A549 (cell line): ENCODE results near the gene GALNTL6. TPM values are rescaled to one million over a fixed set of nuclear protein-coding genes. Genes with fewer than 3 reads are reported as not detected.

Source experiments
- ATAC-seq, 2 experiments: fragments of 200-7000 bp in 1 of 2; fragments of >200 bp in 1 of 2; cut with Nextera tagmentation in 1 of 2; cut with Tn5 transposase in 1 of 2; 3 replicates each; pipeline versions ENCODE4 v1.8.0 to v1.9.1; 2018 to 2020; ENCODE audit warnings: mild to moderate bottlenecking in 1 of 2, moderate library complexity in 1 of 2
- CTCF ChIA-PET: fragments of 300-600 bp; sonication (Branson Sonifier 250); formaldehyde crosslinking; extraction: SDS; loops from one replicate; lab custom pipeline; 2021; ENCODE audit warnings: antibody characterized with exemption, inconsistent platforms; lab: Yijun Ruan, JAX
- POLR2A ChIA-PET: fragments of 350-600 bp; formaldehyde crosslinking; extraction: SDS; loops from one replicate; lab custom pipeline; 2021; ENCODE audit warnings: antibody characterized with exemption, inconsistent platforms; lab: Yijun Ruan, JAX
- DNase-seq, 2 experiments: peaks; one replicate each; pipeline versions ENCODE4 v3.0.0 to v3.0.0-alpha.2; 2011 to 2016; ENCODE audit warnings: low read depth in 1 of 2, low spot score in 1 of 2
- FAIRE-seq: peaks from 2 replicates; lab custom pipeline; 2011; peaks lifted over from hg19 to GRCh38; lab: Jason Lieb, UNC
- H3K27ac ChIP-seq, 2 experiments: fragments of >200 bp; sonication (Bioruptor Twin); formaldehyde crosslinking; 3 replicates each; pipeline ENCODE4 v1.5.1; 2016 to 2017
- H3K4me1 ChIP-seq: fragments of >200 bp; sonication (Bioruptor Twin); formaldehyde crosslinking; 3 replicates; pipeline ENCODE4 v1.6.1; 2016
- H3K4me2 ChIP-seq: fragments of >200 bp; sonication (Bioruptor Twin); formaldehyde crosslinking; 3 replicates; pipeline ENCODE4 v1.6.1; 2016
- H3K4me3 ChIP-seq: fragments of >200 bp; sonication (Bioruptor Twin); formaldehyde crosslinking; 3 replicates; pipeline ENCODE4 v1.5.1; 2016
- H3K9me3 ChIP-seq: fragments of >200 bp; sonication (Bioruptor Twin); formaldehyde crosslinking; 3 replicates; pipeline ENCODE4 v1.6.1; 2016
- CEBPB ChIP-seq, 2 experiments: fragments of >200 bp in 1 of 2; sonication (Bioruptor Twin) in 1 of 2; formaldehyde crosslinking in 1 of 2; IDR thresholded peaks; 2 replicates each; pipeline ENCODE4 v1.6.1; 2012 to 2016
- CHD2 ChIP-seq: fragments of 150-350 bp; IDR thresholded peaks from 2 replicates; pipeline ENCODE4 v1.6.1; 2014; ENCODE audit warnings: low read length; ENCODE audit not compliant: partially characterized antibody
- CHD4 ChIP-seq: fragments of 200-600 bp; sonication (generic); IDR thresholded peaks from 2 replicates; pipeline ENCODE4 v1.6.1; 2016; ENCODE audit warnings: antibody characterized with exemption, mild to moderate bottlenecking, borderline replicate concordance
- E2F6 ChIP-seq: IDR thresholded peaks from 2 replicates; pipeline ENCODE4 v1.6.1; 2012; ENCODE audit warnings: low read depth, borderline replicate concordance
- EP300 ChIP-seq, 2 experiments: fragments of >200 bp; sonication (Bioruptor Twin); formaldehyde crosslinking; IDR thresholded peaks; 2 replicates in 1 of 2; 3 replicates in 1 of 2; pipeline ENCODE4 v1.6.1; 2016 to 2017
- FOSL2 ChIP-seq, 2 experiments: fragments of 450-650 bp in 1 of 2; fragments of >200 bp in 1 of 2; sonication (Bioruptor Twin) in 1 of 2; formaldehyde crosslinking; IDR thresholded peaks; 2 replicates each; pipeline versions ENCODE4 v1.5.0 to v1.6.1; 2016 to 2020; ENCODE audit warnings: mild to moderate bottlenecking in 1 of 2, moderate library complexity in 1 of 2
- GATA3 ChIP-seq: IDR thresholded peaks from 2 replicates; pipeline ENCODE4 v1.6.1; 2012; ENCODE audit warnings: borderline replicate concordance
- HOXA7 ChIP-seq: fragments of 250-450 bp; sonication (Bioruptor Pico); IDR thresholded peaks from 2 replicates; pipeline ENCODE4 v1.5.0; 2020; ENCODE audit warnings: mild to moderate bottlenecking, moderate library complexity
- HOXB13 ChIP-seq: fragments of 250-450 bp; sonication (Bioruptor Pico); IDR thresholded peaks from 2 replicates; pipeline ENCODE4 v1.5.0; 2020; ENCODE audit warnings: low read depth, mild to moderate bottlenecking, moderate library complexity
- JUN ChIP-seq, 2 experiments: fragments of >200 bp; sonication (Bioruptor Twin); formaldehyde crosslinking; IDR thresholded peaks; 2 replicates in 1 of 2; 3 replicates in 1 of 2; pipeline ENCODE4 v1.6.1; 2016 to 2017
- KDM1A ChIP-seq: fragments of 200-600 bp; sonication (generic); IDR thresholded peaks from 2 replicates; pipeline ENCODE4 v1.6.1; 2016; ENCODE audit warnings: low read depth, mild to moderate bottlenecking
- KDM5A ChIP-seq: fragments of 200-600 bp; sonication (generic); IDR thresholded peaks from 2 replicates; pipeline ENCODE4 v1.6.1; 2016; ENCODE audit warnings: antibody characterized with exemption, mild to moderate bottlenecking
- MAFK ChIP-seq: fragments of 450-650 bp; IDR thresholded peaks from 2 replicates; pipeline ENCODE4 v1.6.1; 2014; ENCODE audit not compliant: partially characterized antibody
- MAX ChIP-seq: IDR thresholded peaks from 2 replicates; pipeline ENCODE4 v1.6.1; 2012
- NFE2L2 ChIP-seq: fragments of 150-350 bp; conservative IDR thresholded peaks from 2 replicates; pipeline ENCODE4 v1.6.1; 2014; ENCODE audit warnings: low read length
- PBX3 ChIP-seq: IDR thresholded peaks from 2 replicates; pipeline ENCODE4 v1.6.1; 2012
- RCOR1 ChIP-seq: fragments of 150-350 bp; IDR thresholded peaks from 2 replicates; pipeline ENCODE4 v1.6.1; 2014; ENCODE audit warnings: antibody characterized with exemption, low read length, low read depth
- RFX5 ChIP-seq: fragments of 450-650 bp; IDR thresholded peaks from 2 replicates; pipeline ENCODE4 v1.7.1; 2014; ENCODE audit warnings: antibody characterized with exemption, mild to moderate bottlenecking, moderate library complexity
- SMC3 ChIP-seq: fragments of >200 bp; sonication (Bioruptor Twin); formaldehyde crosslinking; IDR thresholded peaks from 3 replicates; pipeline ENCODE4 v1.6.1; 2018; ENCODE audit warnings: inconsistent platforms
- TFCP2L1 ChIP-seq: fragments of 250-450 bp; sonication (Bioruptor Pico); IDR thresholded peaks from 2 replicates; pipeline ENCODE4 v1.5.0; 2021; ENCODE audit warnings: mild to moderate bottlenecking
- TP53 ChIP-seq: fragments of 250-450 bp; sonication (Bioruptor Pico); IDR thresholded peaks from 2 replicates; pipeline ENCODE4 v1.5.0; 2021; ENCODE audit warnings: mild to moderate bottlenecking, moderate library complexity
- ZC3H11A ChIP-seq: fragments of 450-650 bp; IDR thresholded peaks from 2 replicates; pipeline ENCODE4 v1.6.1; 2014; ENCODE audit warnings: antibody characterized with exemption, mild to moderate bottlenecking
- ZFP36 ChIP-seq: fragments of 450-650 bp; IDR thresholded peaks from 2 replicates; pipeline ENCODE4 v1.6.1; 2014; ENCODE audit warnings: borderline replicate concordance; ENCODE audit not compliant: partially characterized antibody
- ZNF302 ChIP-seq: fragments of 250-450 bp; sonication (Bioruptor Pico); IDR thresholded peaks from 2 replicates; pipeline ENCODE4 v1.9.0; 2021; ENCODE audit warnings: inconsistent platforms, mild to moderate bottlenecking, moderate library complexity
- WGBS: methylation state at CpG from one replicate; pipeline ENCODE4 v1.1.6; 2017; ENCODE audit errors: missing lambda C conversion rate; 5-methylcytosine and 5-hydroxymethylcytosine counted together
- polyA plus RNA-seq, 4 experiments: library from polyadenylated mRNA; depleted of rRNA in 3 of 4; stranded (reverse); fragments of >200 nt; fragmentation: RNase III in 1 of 4; extraction: RNeasy Plus Mini Kit Qiagen cat#74134 plus additional on column Dnase treatment in 1 of 4; gene quantifications; 2 replicates in 3 of 4; 3 replicates in 1 of 4; pipeline ENCODE4 v1.2.3, GENCODE V29; 2011 to 2017
- TF ChIP-seq, protein P1 (sequence below): fragments of >200 bp; sonication (Bioruptor Twin); formaldehyde crosslinking; IDR thresholded peaks from 2 replicates; pipeline ENCODE4 v1.6.1; 2016
- TF ChIP-seq, protein P2 (sequence below): fragments of >200 bp; sonication (Bioruptor Twin); formaldehyde crosslinking; IDR thresholded peaks from 3 replicates; pipeline ENCODE4 v1.5.1; 2016

Gene GALNTL6
- polyA plus RNA-seq, 2 of the 4 experiments (the other 2 are of a cell fraction): 0.06 to 0.49 TPM

DNA sequence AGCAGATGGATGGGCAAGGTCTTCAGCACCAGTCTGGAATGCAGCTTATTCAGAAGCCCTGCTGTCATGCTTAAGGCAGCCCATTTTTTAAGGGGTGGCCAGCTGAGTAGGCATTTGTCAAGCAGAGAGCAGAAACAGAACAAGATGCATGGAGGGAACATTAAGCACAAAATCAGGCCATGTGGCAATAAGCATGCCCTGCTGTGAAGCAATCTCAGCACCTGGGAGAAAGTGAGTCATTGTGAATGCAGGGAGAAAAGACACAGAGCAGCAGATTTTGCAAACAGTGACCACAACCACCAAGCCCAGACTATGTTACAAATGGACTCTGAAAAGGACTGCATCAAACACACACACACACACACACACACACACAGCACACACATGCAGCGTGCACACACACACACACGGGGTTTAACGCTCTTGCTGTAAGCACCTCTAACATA lies 1261.3 kb downstream of the GALNTL6 start:
- ChIA-PET CTCF (no interaction called here), POLR2A (interaction anchor here (0.7 kb wide), 1 partner anchor 16 kb away, joined by 4 read pairs; no protein-coding TSS in a partner anchor)
- Histone ChIP-seq H3K4me1 (peaks cover 15% of the 10 kb centered on the region), H3K27ac (peak overlapping the region; percentile 39 to 52; a peak in 3 of 6 replicates), H3K4me2 (peak overlapping the region; percentile 40), H3K4me3 (no peak overlapping the region), H3K9me3 (peaks cover 5% of the 10 kb centered on the region; the same call in 2 of the 3 replicates)
- 86% methylated on average over 3 of the region's 3 CpGs for WGBS
- TF ChIP-seq, protein P1, sequence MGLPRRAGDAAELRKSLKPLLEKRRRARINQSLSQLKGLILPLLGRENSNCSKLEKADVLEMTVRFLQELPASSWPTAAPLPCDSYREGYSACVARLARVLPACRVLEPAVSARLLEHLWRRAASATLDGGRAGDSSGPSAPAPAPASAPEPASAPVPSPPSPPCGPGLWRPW: peak; percentile 28; the same call in 1 of the 2 replicates
- TF ChIP-seq CEBPB (IDR thresholded peaks at IDR 0.05) (peak; percentile 85), TP53 (no peak), RFX5 (no peak), FOSL2 (IDR thresholded peaks at IDR 0.05) (0 out of 2 replicates have a peak, but pooled peaks have one; percentile 27), FOSL2 (CRISPR knock-in tag; IDR thresholded peaks at IDR 0.05) (peak; percentile 30; the same call in 1 of the 2 replicates), MAX (peak; percentile 39; the same call in 1 of the 2 replicates)
- DNase-seq: peak; percentile 18 to 39
- FAIRE-seq: no peak
- ATAC-seq: peak; percentile 68 to 90

GRCh38 chr4:173076903-173077634 lies 1263.9 kb downstream of the GALNTL6 start:
- Histone ChIP-seq H3K4me3 (no peak overlapping the region), H3K27ac (no peak overlapping the region), H3K9me3 (no peaks in the 10 kb centered on the region), H3K4me2 (no peak overlapping the region), H3K4me1 (peaks cover 15% of the 10 kb centered on the region)
- ATAC-seq (no peak), FAIRE-seq (no peak), DNase-seq (no peak)
- POLR2A ChIA-PET: no interaction called here
- no peak for TF ChIP-seq KDM5A
- no peak for TF ChIP-seq HOXA7 (CRISPR knock-in tag)
- no peak for TF ChIP-seq CHD4
- TF ChIP-seq SMC3: no peak
- TF ChIP-seq RCOR1: no peak
- TF ChIP-seq, protein P2, sequence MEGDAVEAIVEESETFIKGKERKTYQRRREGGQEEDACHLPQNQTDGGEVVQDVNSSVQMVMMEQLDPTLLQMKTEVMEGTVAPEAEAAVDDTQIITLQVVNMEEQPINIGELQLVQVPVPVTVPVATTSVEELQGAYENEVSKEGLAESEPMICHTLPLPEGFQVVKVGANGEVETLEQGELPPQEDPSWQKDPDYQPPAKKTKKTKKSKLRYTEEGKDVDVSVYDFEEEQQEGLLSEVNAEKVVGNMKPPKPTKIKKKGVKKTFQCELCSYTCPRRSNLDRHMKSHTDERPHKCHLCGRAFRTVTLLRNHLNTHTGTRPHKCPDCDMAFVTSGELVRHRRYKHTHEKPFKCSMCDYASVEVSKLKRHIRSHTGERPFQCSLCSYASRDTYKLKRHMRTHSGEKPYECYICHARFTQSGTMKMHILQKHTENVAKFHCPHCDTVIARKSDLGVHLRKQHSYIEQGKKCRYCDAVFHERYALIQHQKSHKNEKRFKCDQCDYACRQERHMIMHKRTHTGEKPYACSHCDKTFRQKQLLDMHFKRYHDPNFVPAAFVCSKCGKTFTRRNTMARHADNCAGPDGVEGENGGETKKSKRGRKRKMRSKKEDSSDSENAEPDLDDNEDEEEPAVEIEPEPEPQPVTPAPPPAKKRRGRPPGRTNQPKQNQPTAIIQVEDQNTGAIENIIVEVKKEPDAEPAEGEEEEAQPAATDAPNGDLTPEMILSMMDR: no peak
- 83% methylated on average over 3 of the region's 3 CpGs for WGBS
- CTCF ChIA-PET: no interaction called here

DNA sequence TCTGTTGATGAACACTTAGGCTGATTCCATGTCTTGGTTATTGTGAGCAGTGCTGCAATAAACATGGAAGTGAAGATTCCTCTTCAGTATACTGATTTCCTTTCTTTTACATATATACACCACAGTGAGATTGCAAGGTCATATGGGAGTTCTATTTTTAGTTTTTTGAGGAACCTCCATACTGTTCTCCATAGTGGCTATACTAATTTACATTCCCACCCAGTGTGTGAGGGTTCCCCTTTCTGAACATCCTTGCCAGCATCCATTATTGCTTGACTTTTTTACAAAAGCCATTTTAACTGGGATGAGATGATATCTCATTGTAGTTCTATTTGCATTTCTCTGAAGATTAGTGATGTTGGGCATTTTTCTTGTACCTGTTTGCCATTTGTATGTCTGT lies 1274.9 kb downstream of the GALNTL6 start:
- CTCF ChIA-PET: interaction anchor here (0.6 kb wide), 1 partner anchor 75 kb away, joined by 3 read pairs; no protein-coding TSS in a partner anchor
- POLR2A ChIA-PET: no interaction called here
- H3K9me3 ChIP-seq: no peaks in the 10 kb centered on the region
- DNase-seq (no peak), FAIRE-seq (no peak), ATAC-seq (no peak)
- H3K4me1 ChIP-seq: no peaks in the 10 kb centered on the region
- H3K27ac ChIP-seq: no peak overlapping the region
- H3K4me2 ChIP-seq: no peak overlapping the region
- no peak overlapping the region for H3K4me3 ChIP-seq
- no peak for TF ChIP-seq MAFK
- no peak for TF ChIP-seq CEBPB (IDR thresholded peaks at IDR 0.05)
- TF ChIP-seq NFE2L2: no peak
- TF ChIP-seq ZC3H11A: no peak
- no peak for TF ChIP-seq CHD2
- TF ChIP-seq, protein P2: no peak
- TF ChIP-seq JUN (IDR thresholded peaks at IDR 0.05): no peak
- no peak for TF ChIP-seq KDM1A
- TF ChIP-seq PBX3: no peak
- no peak for TF ChIP-seq ZFP36
- no peak for TF ChIP-seq TFCP2L1 (CRISPR knock-in tag)
- no peak for TF ChIP-seq EP300 (IDR thresholded peaks at IDR 0.05)
- no peak for TF ChIP-seq GATA3
- no peak for TF ChIP-seq ZNF302 (CRISPR knock-in tag)
- no peak for TF ChIP-seq E2F6
- no peak for TF ChIP-seq RFX5
- TF ChIP-seq HOXB13 (CRISPR knock-in tag): no peak
